ENCODE data around the gene IMPA2.

GRCh38 chr18:11963991-11964484, 17.3 kb upstream of the IMPA2 start:
- TF ChIP-seq EZH2phosphoT487 (IDR thresholded peaks at IDR 0.05; ENCODE audit: low read depth) (no peak), CTCF (IDR thresholded peaks at IDR 0.05; ENCODE audit: low read depth, low read length) (no peak)

Measured in OCI-LY3 (cell line).